Activated CD4-positive, alpha-beta T cell treated with anti-CD3 and anti-CD28 coated beads, Interleukin-2, amount 10 ng/mL, durations not matched to agents 7 days and 5 days (primary cell): ENCODE results near the gene ZNF543. TPM values are rescaled to one million over a fixed set of nuclear protein-coding genes. Genes with fewer than 3 reads are reported as not detected.
"Not testable (repeated sequence)": the region's sequence is repeated elsewhere in the genome, so short reads cannot be mapped to it uniquely, and the experiment has no call there.

ENCODE experiments used
- CTCF ChIA-PET: fragments of 350-600 bp; sonication (Branson Sonifier 250); formaldehyde crosslinking; loops from one replicate; lab custom pipeline; 2021; ENCODE audit warnings: antibody characterized with exemption; lab: Charles Lee
- POLR2A ChIA-PET: fragments of 350-600 bp; sonication (Branson Sonifier 250); formaldehyde crosslinking; loops from one replicate; lab custom pipeline; 2021; ENCODE audit warnings: antibody characterized with exemption; lab: Charles Lee
- DNase-seq: peaks from one replicate; pipeline ENCODE4 v3.0.0-alpha.2; 2020
- H3K27ac Mint-ChIP-seq: one replicate; pipeline ENCODE4 v1.8.0; 2021; ENCODE audit warnings: mild to moderate bottlenecking, moderate library complexity, mixed read lengths
- H3K27me3 Mint-ChIP-seq: one replicate; pipeline ENCODE4 v1.8.0; 2021; ENCODE audit warnings: mixed read lengths
- H3K36me3 Mint-ChIP-seq: one replicate; pipeline ENCODE4 v1.8.0; 2021; ENCODE audit warnings: low read depth, mixed read lengths
- H3K4me1 Mint-ChIP-seq: one replicate; pipeline ENCODE4 v1.8.0; 2021; ENCODE audit warnings: mixed read lengths
- H3K4me3 Mint-ChIP-seq: one replicate; pipeline ENCODE4 v1.8.0; 2021; ENCODE audit warnings: mild to moderate bottlenecking, moderate library complexity, mixed read lengths
- H3K9me3 Mint-ChIP-seq: one replicate; pipeline ENCODE4 v1.8.0; 2021; ENCODE audit warnings: mixed read lengths
- total RNA-seq, 2 experiments: library from RNA; stranded (reverse); gene quantifications; one replicate each; pipeline ENCODE4 v1.2.3, GENCODE V29; 2021

The ZNF543 gene
- total RNA-seq, 2 experiments from 2014 or later, result 8.7 to 9.1 TPM

- CTCF ChIA-PET, result no interaction called here
- DNase-seq, result no peak
- Mint-ChIP-seq H3K27me3 (no peaks in the 10 kb centered on the region), H3K36me3 (peaks cover 59% of the 10 kb centered on the region), H3K4me3 (no peak overlapping the region), H3K9me3 (peaks cover 21% of the 10 kb centered on the region), H3K27ac (no peak overlapping the region), H3K4me1 (peaks cover 15% of the 10 kb centered on the region)
- POLR2A ChIA-PET, result no interaction called here
Measured at GRCh38 chr19:57366776-57367175, 46.5 kb downstream of the ZNF543 start.

GRCh38 chr19:57374179-57374578 is 53.9 kb downstream of the ZNF543 start:
- Mint-ChIP-seq H3K27me3 (no peaks in the 10 kb centered on the region), H3K27ac (no peak overlapping the region), H3K4me1 (no peaks in the 10 kb centered on the region), H3K9me3 (peaks cover 57% of the 10 kb centered on the region), H3K36me3 (peaks cover 91% of the 10 kb centered on the region), H3K4me3 (no peak overlapping the region)
- no peak for DNase-seq
- ChIA-PET POLR2A (no interaction called here), CTCF (interaction anchor here (0.7 kb wide), 1 partner anchor 780 kb away, joined by 3 read pairs; no protein-coding TSS in a partner anchor)

GRCh38 chr19:57374647-57375046 is 54.4 kb downstream of the ZNF543 start:
- H3K27me3 Mint-ChIP-seq, DNase-seq, POLR2A ChIA-PET, H3K4me3 Mint-ChIP-seq, H3K4me1 Mint-ChIP-seq, CTCF ChIA-PET, H3K27ac Mint-ChIP-seq: not testable (repeated sequence)
- Mint-ChIP-seq H3K36me3 (peaks cover 93% of the 10 kb centered on the region), H3K9me3 (peaks cover 59% of the 10 kb centered on the region)

- peaks cover 82% of the 10 kb centered on the region for H3K36me3 Mint-ChIP-seq
- H3K27me3 Mint-ChIP-seq, result no peaks in the 10 kb centered on the region
- H3K27ac Mint-ChIP-seq, result no peak overlapping the region
- ChIA-PET CTCF (no interaction called here), POLR2A (no interaction called here)
- H3K4me3 Mint-ChIP-seq, result no peak overlapping the region
- DNase-seq, result no peak
- peaks cover 70% of the 10 kb centered on the region for H3K9me3 Mint-ChIP-seq
- no peaks in the 10 kb centered on the region for H3K4me1 Mint-ChIP-seq
Measured at GRCh38 chr19:57376151-57376550, 55.9 kb downstream of the ZNF543 start.

GRCh38 chr19:57377498-57378146 is 57.4 kb downstream of the ZNF543 start:
- no peaks in the 10 kb centered on the region for H3K27me3 Mint-ChIP-seq
- DNase-seq, result no peak
- H3K36me3 Mint-ChIP-seq, result peaks cover 67% of the 10 kb centered on the region
- H3K4me3 Mint-ChIP-seq, result no peak overlapping the region
- no peak overlapping the region for H3K27ac Mint-ChIP-seq
- H3K9me3 Mint-ChIP-seq, result peaks cover 68% of the 10 kb centered on the region
- H3K4me1 Mint-ChIP-seq, result no peaks in the 10 kb centered on the region
- ChIA-PET CTCF (no interaction called here), POLR2A (no interaction called here)

Other genes with a start within 250 kb of the ZNF543 start
- not detected for gene USP29, start 200.5 kb upstream of the ZNF543 start, total RNA-seq
- not detected for gene ZIM3, start 175.3 kb upstream of the ZNF543 start, total RNA-seq
- gene DUXA, start 153.0 kb upstream of the ZNF543 start, total RNA-seq, result not detected
- gene ZNF264, start 129.0 kb upstream of the ZNF543 start, total RNA-seq, result 10 to 100 TPM; 30.9 to 37.4 TPM
- gene AURKC, start 89.4 kb upstream of the ZNF543 start, total RNA-seq, result 1 to 10 TPM in 1 of 2 experiments, under 1 TPM in 1; 0.81 to 1.9 TPM
- 10 to 100 TPM; 10.9 to 11.2 TPM for gene ZNF805, start 79.8 kb upstream of the ZNF543 start, total RNA-seq
- 10 to 100 TPM; 41.3 to 45.0 TPM for gene ZNF460, start 40.0 kb upstream of the ZNF543 start, total RNA-seq
- gene ZNF304, start 30.8 kb downstream of the ZNF543 start, total RNA-seq, result 1 to 10 TPM; 9.0 TPM
- gene TRAPPC2B, start 43.1 kb downstream of the ZNF543 start, total RNA-seq, result 10 to 100 TPM in 1 of 2 experiments, 1 to 10 TPM in 1; 9.0 to 10.3 TPM
- gene ZNF547, start 43.1 kb downstream of the ZNF543 start, total RNA-seq, result 1 to 10 TPM; 4.6 TPM
- 10 to 100 TPM; 29.1 to 31.8 TPM for gene ZNF548, start 69.4 kb downstream of the ZNF543 start, total RNA-seq
- gene ZNF17, start 90.7 kb downstream of the ZNF543 start, total RNA-seq, result 10 to 100 TPM; 14.3 to 15.7 TPM
- 10 to 100 TPM; 11.2 to 12.5 TPM for gene ZNF749, start 114.9 kb downstream of the ZNF543 start, total RNA-seq
- gene VN1R1, start 136.7 kb downstream of the ZNF543 start, total RNA-seq, result under 1 TPM; 0.15 to 0.21 TPM
- gene ZNF772, start 157.1 kb downstream of the ZNF543 start, total RNA-seq, result 1 to 10 TPM; 9.0 to 9.2 TPM
- gene ZNF419, start 167.3 kb downstream of the ZNF543 start, total RNA-seq, result 10 to 100 TPM in 1 of 2 experiments, 1 to 10 TPM in 1; 9.8 to 11.4 TPM
- 10 to 100 TPM; 10.6 to 11.0 TPM for gene ZNF773, start 179.5 kb downstream of the ZNF543 start, total RNA-seq
- 1 to 10 TPM; 9.0 to 9.1 TPM for gene ZNF549, start 206.9 kb downstream of the ZNF543 start, total RNA-seq
- 10 to 100 TPM; 12.6 to 16.0 TPM for gene ZNF550, start 239.4 kb downstream of the ZNF543 start, total RNA-seq